Jurkat, Clone E6-1 (cell line): ENCODE data around the gene TRMT11. TPM values are rescaled to one million over a fixed set of nuclear protein-coding genes. Genes with fewer than 3 reads are reported as not detected.
"Not testable (repeated sequence)": the region's sequence is repeated elsewhere in the genome, so short reads cannot be mapped to it uniquely, and the experiment has no call there.

Experiments used
- DNase-seq: peaks from one replicate; pipeline ENCODE4 v3.0.0-alpha.2; 2011; ENCODE audit warnings: low read depth, low spot score
- H3K4me3 ChIP-seq: 2 replicates; pipeline ENCODE4 v1.5.1; 2011; ENCODE audit warnings: mild to moderate bottlenecking, low read length, control low read depth, moderate library complexity
- polyA plus RNA-seq: library from polyadenylated mRNA; unstranded; fragments of >200 nt; gene quantifications from one replicate; pipeline ENCODE4 v1.2.1, GENCODE V29; 2012; ENCODE audit warnings: missing spikeins; ENCODE audit not compliant: insufficient read length, insufficient read depth

The TRMT11 gene
- polyA plus RNA-seq, result 8.7 TPM

- H3K4me3 ChIP-seq, result peak within 1 kb of the TSS; percentile 61
- DNase-seq, result peak; percentile 50
Observed at GRCh38 chr6:125986301-125987025, at the start of gene TRMT11. TSS of gene TRMT11 (plus strand) at chr6:125986540. CDS start at chr6:125986551, 11 bp downstream.

GRCh38 chr6:125939026-125939425, 47.3 kb upstream of the TRMT11 start:
- no peak overlapping the region for H3K4me3 ChIP-seq
- DNase-seq, result no peak

GRCh38 chr6:125939791-125940190, 46.5 kb upstream of the TRMT11 start:
- no peak for DNase-seq
- H3K4me3 ChIP-seq, result no peak overlapping the region

- DNase-seq, result no peak
Observed at GRCh38 chr6:125940247-125941041, 45.9 kb upstream of the TRMT11 start.

GRCh38 chr6:125942672-125943527, 43.4 kb upstream of the TRMT11 start:
- no peak overlapping the region for H3K4me3 ChIP-seq
- DNase-seq, result no peak

More at GRCh38 chr6:125940247-125941041, 45.9 kb upstream of the TRMT11 start:
- no peak overlapping the region for H3K4me3 ChIP-seq

GRCh38 chr6:125943528-125944433, 42.6 kb upstream of the TRMT11 start:
- no peak for DNase-seq
- H3K4me3 ChIP-seq, result no peak overlapping the region

GRCh38 chr6:125944434-125944816, 41.9 kb upstream of the TRMT11 start:
- DNase-seq, result no peak
- H3K4me3 ChIP-seq, result no peak overlapping the region

GRCh38 chr6:125944896-125945295, 41.4 kb upstream of the TRMT11 start:
- no peak overlapping the region for H3K4me3 ChIP-seq
- DNase-seq, result no peak

GRCh38 chr6:125945378-125946141, 40.8 kb upstream of the TRMT11 start:
- no peak for DNase-seq
- no peak overlapping the region for H3K4me3 ChIP-seq

GRCh38 chr6:125947615-125948014, 38.7 kb upstream of the TRMT11 start:
- H3K4me3 ChIP-seq, result no peak overlapping the region
- no peak for DNase-seq

GRCh38 chr6:125948455-125948854, 37.9 kb upstream of the TRMT11 start:
- H3K4me3 ChIP-seq, result no peak overlapping the region
- DNase-seq, result no peak

GRCh38 chr6:125949069-125949468, 37.3 kb upstream of the TRMT11 start:
- no peak overlapping the region for H3K4me3 ChIP-seq

GRCh38 chr6:125950293-125950692, 36.0 kb upstream of the TRMT11 start:
- DNase-seq, result no peak
- no peak overlapping the region for H3K4me3 ChIP-seq

More at GRCh38 chr6:125949069-125949468, 37.3 kb upstream of the TRMT11 start:
- DNase-seq, result no peak

- H3K4me3 ChIP-seq, DNase-seq: not testable (repeated sequence)
Observed at GRCh38 chr6:125950716-125951115, 35.6 kb upstream of the TRMT11 start.

- no peak for DNase-seq
- H3K4me3 ChIP-seq, result no peak overlapping the region
Observed at GRCh38 chr6:125951323-125951722, 35.0 kb upstream of the TRMT11 start.

- peak; percentile 26 for DNase-seq
- H3K4me3 ChIP-seq, result no peak overlapping the region
Observed at GRCh38 chr6:125952764-125953501, 33.4 kb upstream of the TRMT11 start.

GRCh38 chr6:125953502-125953875, 32.9 kb upstream of the TRMT11 start:
- peak; percentile 41 for DNase-seq
- no peak overlapping the region for H3K4me3 ChIP-seq
